Thoracic aorta endothelial cell (primary cell): ENCODE results near the gene SEC63. TPM values are rescaled to one million over a fixed set of nuclear protein-coding genes. Genes with fewer than 3 reads are reported as not detected.

Source experiments
- small RNA-seq: library from RNA; depleted of rRNA; stranded (forward); fragments of <200 nt; gene quantifications from one replicate; pipeline ENCODE3, GENCODE V24; 2012
- total RNA-seq: library from RNA; depleted of rRNA; stranded (reverse); fragments of >200 nt; gene quantifications from 2 replicates; pipeline ENCODE4 v1.2.3, GENCODE V29; 2012

The SEC63 gene
- 52.2 and 60.8 TPM in 2 replicates for total RNA-seq

GRCh38 chr6:107957909-107958688 is at the start of gene SEC63:
SEC63 (minus strand) TSS chr6:107958208; CDS start chr6:107958009, 199 bp downstream.

Small RNAs within 50 kb of the gene (small RNA-seq; reads per million reads assigned to genes)
- not detected for gene MTHFD2P3
- gene RF00045 = not detected
- not detected for gene RNU6-437P

Other genes with a start within 250 kb of the SEC63 start
- gene SCML4, start 133.9 kb downstream of the SEC63 start, total RNA-seq = not detected in 2 replicates
- gene OSTM1, start 116.5 kb upstream of the SEC63 start, total RNA-seq = 24.8 and 30.9 TPM in 2 replicates
- not detected in 2 replicates for gene NR2E1, start 207.8 kb upstream of the SEC63 start, total RNA-seq